Midbrain (tissue), 1 donor: ENCODE results near the gene OR3A3.
"Not testable (repeated sequence)": the region's sequence is repeated elsewhere in the genome, so short reads cannot be mapped to it uniquely, and the experiment has no call there.

Experiments
- DNase-seq: peaks from one replicate; lab custom pipeline; 2025; lab: John Stamatoyannopoulos, UW

OR3A3 gene

GRCh38 chr17:3411070-3411469 is at the start of gene OR3A3:
Gene OR3A3, plus strand, starts transcription at chr17:3411370.
- DNase-seq, result no peak

- DNase-seq, result not testable (repeated sequence)
These were observed 40.0 kb upstream of the OR3A3 start for GRCh38 chr17:3371167-3371566.

GRCh38 chr17:3378321-3378720 is 32.8 kb upstream of the OR3A3 start:
- no peak for DNase-seq

- no peak for DNase-seq
These were observed 29.2 kb upstream of the OR3A3 start for GRCh38 chr17:3381957-3382356.

GRCh38 chr17:3385869-3386816 is 25.0 kb upstream of the OR3A3 start, which contains the start of gene OR3A2:
Gene OR3A2, minus strand, starts transcription at chr17:3386308.
- DNase-seq, result no peak

GRCh38 chr17:3389791-3390190 is 21.4 kb upstream of the OR3A3 start:
- no peak for DNase-seq

- DNase-seq, result not testable (repeated sequence)
These were observed 13.4 kb upstream of the OR3A3 start for GRCh38 chr17:3397801-3398200.

GRCh38 chr17:3398310-3398709 is 12.9 kb upstream of the OR3A3 start, which contains the start of gene OR1E1:
Gene OR1E1, minus strand, starts transcription at chr17:3398410. Its CDS starts 0 bp downstream, at chr17:3398410.
- no peak for DNase-seq

- DNase-seq, result no peak
These were observed 11.1 kb upstream of the OR3A3 start for GRCh38 chr17:3400055-3400454.

GRCh38 chr17:3401786-3402185 is 9.4 kb upstream of the OR3A3 start:
- DNase-seq, result no peak

- not testable (repeated sequence) for DNase-seq
These were observed 7.3 kb upstream of the OR3A3 start for GRCh38 chr17:3403856-3404255.

- not testable (repeated sequence) for DNase-seq
These were observed 1.0 kb downstream of the OR3A3 start for GRCh38 chr17:3412216-3412615.

- no peak for DNase-seq
These were observed 4.4 kb downstream of the OR3A3 start for GRCh38 chr17:3415610-3416009.

GRCh38 chr17:3418222-3418621 is 7.1 kb downstream of the OR3A3 start:
- DNase-seq, result no peak

GRCh38 chr17:3433215-3433614 is 22.0 kb downstream of the OR3A3 start:
- not testable (repeated sequence) for DNase-seq

GRCh38 chr17:3433741-3434140 is 22.6 kb downstream of the OR3A3 start, which contains the start of gene OR1E2:
Gene OR1E2, minus strand, starts transcription at chr17:3433841. Its CDS starts 0 bp downstream, at chr17:3433841.
- DNase-seq, result no peak

GRCh38 chr17:3438368-3438767 is 27.2 kb downstream of the OR3A3 start:
- DNase-seq, result no peak

- DNase-seq, result no peak
These were observed 29.3 kb downstream of the OR3A3 start for GRCh38 chr17:3440451-3440850.

- DNase-seq, result no peak
These were observed 36.5 kb downstream of the OR3A3 start for GRCh38 chr17:3447625-3448024.

GRCh38 chr17:3448059-3448665 is 37.0 kb downstream of the OR3A3 start:
- no peak for DNase-seq

GRCh38 chr17:3466355-3466754 is 55.2 kb downstream of the OR3A3 start:
- not testable (repeated sequence) for DNase-seq

- DNase-seq, result no peak
These were observed 58.4 kb downstream of the OR3A3 start for GRCh38 chr17:3469529-3469928.

- DNase-seq, result no peak
These were observed 60.4 kb downstream of the OR3A3 start, which contains the start of gene SPATA22 for GRCh38 chr17:3471599-3471998. Gene SPATA22, minus strand, starts transcription at chr17:3471819. Its CDS starts 2,494 bp downstream, at chr17:3469325.
